ENCODE measurements around the gene ADAM19.

Gene ADAM19

GRCh38 chr5:157516006-157516405 lies 59.6 kb downstream of the ADAM19 start:
- no peak for DNase-seq (ENCODE audit: low spot score)

GRCh38 chr5:157514974-157515373 lies 60.6 kb downstream of the ADAM19 start:
- DNase-seq (ENCODE audit: low spot score), result no peak

DNA sequence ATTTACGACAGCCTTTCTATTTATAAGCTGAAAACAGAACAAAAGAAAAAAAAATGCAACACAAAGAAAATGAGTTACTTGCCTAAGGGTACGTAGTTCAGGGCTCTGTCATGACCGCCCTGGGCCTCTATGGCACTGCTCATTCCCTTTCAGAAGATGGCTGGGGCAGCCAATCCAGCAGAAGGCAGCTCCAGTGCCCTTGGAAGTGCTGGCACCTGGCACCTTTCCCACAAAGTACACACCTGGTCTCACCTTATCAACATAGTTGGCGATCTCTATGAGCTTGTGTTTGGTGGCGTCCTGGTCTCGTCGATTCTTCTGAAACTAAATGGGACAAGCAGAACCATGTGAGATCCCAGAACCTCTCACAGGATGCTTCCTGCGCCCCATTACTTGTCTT lies 62.4 kb downstream of the ADAM19 start:
- no peak for DNase-seq (ENCODE audit: low spot score)

DNA sequence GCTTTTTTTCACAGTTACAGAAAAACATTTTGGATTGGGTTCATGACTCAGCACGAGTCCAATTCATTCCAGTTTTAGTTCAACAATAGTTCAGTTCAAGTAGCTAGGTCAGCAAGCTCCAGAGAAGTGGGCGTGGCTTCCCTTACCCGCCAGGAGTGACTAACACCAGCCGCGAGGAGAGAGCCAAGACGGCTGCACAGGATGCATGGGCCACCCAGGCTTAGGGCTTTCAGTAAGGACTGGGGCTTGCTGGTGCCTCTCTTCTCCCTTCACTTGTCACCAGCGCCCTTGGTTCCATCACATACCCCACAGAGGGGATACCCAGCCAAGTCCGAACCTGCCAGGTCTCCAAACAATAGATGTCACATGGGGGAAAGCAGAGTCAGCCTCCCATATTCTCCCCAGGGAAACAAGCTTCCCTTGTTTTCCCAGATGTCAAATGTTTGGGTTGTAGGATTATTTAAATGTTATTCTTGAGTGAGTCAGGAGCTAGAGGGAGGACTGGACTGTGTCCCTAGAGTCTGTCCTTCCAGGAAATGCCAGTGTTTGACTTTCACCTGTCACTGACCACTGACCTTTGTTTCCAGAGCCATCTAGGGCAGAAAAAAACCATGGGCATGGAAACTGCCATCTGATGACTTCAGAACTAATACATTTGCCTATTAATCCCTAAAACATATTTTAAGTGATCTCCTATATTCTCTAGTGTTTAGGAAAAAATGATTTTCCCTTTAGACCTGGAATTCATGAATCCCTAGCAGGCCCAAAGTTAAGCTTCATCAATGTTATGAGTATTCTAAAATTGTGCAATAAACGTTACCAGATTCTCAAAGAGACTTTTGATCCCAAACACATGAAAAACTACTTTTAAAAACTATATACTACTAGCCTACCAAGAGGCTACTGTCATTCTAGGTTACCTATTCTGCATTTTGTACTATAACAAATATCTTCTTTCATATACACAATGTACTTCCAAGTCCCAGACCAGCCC lies 63.6 kb downstream of the ADAM19 start:
- DNase-seq (ENCODE audit: low spot score), result peak; percentile 38

DNA sequence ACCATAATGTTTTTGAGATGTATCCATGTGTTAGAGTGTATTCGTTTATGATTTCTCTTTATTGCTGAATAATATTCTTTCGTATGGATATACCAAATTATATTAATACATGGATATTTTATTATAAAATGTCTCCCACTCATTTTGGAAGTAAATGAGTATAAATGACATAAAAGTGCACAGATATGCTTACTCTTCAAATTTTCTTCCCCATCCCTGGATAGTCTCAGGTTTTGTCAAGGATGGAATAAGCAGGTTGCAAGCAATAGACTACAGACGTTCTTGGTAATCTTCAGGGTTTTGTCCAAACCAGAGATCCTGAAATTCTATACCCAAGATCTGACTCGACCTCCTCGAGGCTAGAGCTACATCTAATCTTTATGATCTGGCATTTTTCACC lies 64.9 kb downstream of the ADAM19 start:
- DNase-seq (ENCODE audit: low spot score), result no peak

DNA sequence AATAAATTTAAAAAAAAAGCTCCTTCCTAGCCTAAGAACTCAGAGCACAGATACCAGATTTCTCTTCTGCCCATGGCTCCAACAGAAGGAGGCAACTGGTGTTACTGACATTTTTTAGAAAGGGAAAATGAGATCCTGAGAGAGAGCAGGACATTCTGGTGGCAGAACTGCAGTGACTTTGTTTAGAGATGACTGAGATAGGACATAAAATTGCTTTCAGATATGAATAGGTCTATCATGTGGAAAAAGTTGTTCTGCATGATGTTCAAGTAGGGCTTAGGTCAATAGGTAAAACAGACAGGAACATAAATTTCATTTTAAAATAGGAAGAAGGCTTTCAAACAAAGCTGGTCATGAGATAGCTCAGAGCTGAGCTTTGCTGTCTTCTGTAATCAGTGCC lies 66.0 kb downstream of the ADAM19 start:
- no peak for DNase-seq (ENCODE audit: low spot score)

- no peak for DNase-seq (ENCODE audit: low spot score)
Measured at GRCh38 chr5:157509093-157509492, 66.5 kb downstream of the ADAM19 start.

DNA sequence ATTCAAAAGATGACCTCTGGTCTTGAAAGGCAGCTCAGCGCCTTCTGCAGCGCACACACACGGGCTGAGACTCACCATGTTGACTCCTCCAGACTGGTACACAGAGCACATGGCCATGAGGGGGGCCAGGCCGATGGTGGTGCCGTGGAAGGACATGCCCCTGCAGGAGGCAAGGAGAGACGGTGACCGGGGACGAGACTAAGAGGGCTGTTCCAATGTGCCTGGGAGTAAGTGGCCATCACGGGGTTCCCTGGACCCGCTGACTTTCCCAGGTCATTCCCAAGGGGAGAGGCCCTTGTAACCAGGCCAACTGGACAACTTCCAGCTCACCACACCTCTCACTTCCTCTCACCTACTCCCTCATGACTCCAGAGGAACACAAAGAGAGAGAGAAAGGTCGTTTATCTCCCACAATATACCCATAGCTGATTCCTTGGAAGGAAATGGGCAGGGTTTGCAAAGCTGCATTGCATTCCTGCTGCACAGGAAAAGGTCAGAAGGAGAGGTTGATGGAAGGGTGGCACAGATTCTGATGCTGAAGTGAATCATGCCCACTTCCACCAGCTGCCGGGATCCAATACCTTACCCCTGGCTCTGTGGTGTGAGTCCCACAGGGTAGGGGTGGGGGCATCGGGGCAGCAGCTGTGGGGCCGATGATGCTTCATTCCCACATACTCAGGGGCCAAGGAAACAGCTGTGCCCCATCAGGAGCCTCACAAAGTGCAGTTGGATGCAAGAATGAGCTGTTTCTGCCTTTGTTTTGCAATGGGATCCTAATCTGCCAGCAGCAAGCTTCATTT lies 68.4 kb downstream of the ADAM19 start:
- no peak for DNase-seq (ENCODE audit: low spot score)

DNA sequence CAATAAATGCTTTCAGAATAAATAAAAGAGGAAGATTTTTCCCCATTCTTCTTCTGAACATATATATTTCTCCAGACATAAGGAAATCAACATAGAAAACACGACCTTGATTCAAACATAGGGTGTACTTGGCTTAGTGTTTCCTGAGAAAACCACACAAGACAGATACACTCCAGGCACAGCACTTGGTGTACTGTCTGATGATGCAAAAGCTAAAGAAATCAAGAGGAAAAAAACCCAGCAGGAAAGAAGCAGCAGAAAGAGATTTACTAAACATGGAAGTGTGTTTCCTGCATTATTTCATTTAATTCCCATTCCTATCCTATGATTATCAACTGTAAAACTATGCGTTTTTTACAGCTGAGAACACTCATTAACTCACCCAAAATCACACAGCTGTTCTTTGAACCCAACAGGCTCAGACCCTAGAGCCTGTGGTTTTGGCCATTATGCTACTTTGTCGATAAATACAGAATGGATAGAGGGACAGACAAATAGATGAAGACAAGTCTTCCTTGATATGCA lies 69.4 kb downstream of the ADAM19 start:
- no peak for DNase-seq (ENCODE audit: low spot score)

GRCh38 chr5:157505496-157505895 lies 70.1 kb downstream of the ADAM19 start:
- no peak for DNase-seq (ENCODE audit: low spot score)

- DNase-seq (ENCODE audit: low spot score), result no peak
Measured at GRCh38 chr5:157504053-157504452, 71.5 kb downstream of the ADAM19 start.

- DNase-seq (ENCODE audit: low spot score), result no peak
Measured at GRCh38 chr5:157502143-157502647, 73.4 kb downstream of the ADAM19 start.

DNA sequence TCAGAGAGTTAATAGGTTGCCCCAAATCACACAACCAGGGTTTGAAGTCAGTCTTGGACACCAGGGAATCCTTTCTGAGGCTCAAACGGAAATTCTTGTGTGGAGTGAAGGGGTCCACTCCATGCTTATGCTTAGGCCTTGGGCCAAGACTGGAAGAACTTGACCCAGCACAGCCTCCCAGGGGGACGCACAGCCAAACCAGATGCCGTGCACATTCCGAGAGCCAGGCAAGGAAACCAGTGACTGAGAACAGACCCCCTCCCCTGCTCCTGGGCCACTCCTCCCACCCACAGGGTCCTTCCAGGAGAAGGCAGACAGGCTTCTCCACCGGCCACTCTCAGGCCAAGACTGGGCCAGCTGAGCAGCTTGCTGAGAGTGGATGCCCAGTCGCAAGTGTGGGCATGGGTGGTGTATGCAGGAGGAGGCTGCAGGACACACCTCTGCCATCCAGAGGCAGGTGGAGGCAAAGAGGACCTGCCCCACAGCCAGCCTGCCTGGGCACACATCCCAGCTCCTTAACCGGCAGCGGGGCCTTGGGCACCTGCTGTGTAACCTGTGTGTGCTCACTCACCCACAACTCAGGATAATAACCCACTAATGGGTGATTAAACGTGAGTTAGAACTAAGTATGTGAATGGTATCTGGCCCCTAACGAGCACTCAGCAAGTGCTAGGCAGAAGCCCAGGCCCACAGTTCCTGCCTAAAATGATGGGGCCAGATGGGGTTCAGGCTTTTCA lies 77.5 kb downstream of the ADAM19 start:
- no peak for DNase-seq (ENCODE audit: low spot score)

DNA sequence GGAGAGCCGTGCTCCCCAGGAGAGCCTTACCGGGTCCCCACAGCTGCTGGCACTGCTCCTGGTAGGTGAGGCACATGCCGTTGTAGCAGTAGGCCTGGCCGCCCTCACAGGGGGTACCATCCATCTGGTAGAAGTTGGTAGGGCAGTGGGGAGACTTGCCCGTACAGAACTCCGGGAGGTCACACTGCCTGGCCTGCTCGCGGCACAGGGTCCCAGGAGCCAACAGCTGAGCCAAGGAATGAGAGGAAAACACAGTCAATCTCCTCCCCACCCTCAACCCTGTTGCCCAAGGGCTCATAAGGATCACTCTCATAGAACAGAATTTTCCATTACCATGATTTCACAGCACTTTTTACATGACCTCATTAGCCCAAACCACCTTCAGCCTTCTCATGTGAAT lies 78.7 kb downstream of the ADAM19 start:
- no peak for DNase-seq (ENCODE audit: low spot score)

- DNase-seq (ENCODE audit: low spot score), result no peak
Measured at GRCh38 chr5:157494178-157494832, 81.3 kb downstream of the ADAM19 start.

DNA sequence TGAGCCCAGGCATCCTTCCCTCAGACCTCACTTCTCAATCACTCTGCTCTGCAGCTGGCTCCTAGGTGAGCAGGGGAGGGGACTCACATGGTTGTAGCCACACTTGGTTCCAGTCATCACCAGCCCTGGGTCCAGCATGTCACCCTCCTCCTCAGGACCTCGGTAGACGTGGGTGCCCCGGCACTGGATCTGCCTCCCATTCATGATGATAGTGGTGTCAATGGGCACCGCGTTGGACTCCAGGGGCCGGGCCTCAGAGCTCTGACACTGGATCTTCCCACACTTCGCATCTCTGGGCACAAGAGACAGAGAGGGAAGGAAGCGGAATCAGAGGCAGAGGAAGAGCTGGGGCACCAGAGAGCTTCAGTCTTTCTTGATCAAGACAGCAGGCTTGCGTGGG lies 82.7 kb downstream of the ADAM19 start:
- DNase-seq (ENCODE audit: low spot score), result no peak

- no peak for DNase-seq (ENCODE audit: low spot score)
Measured at GRCh38 chr5:157491471-157491995, 84.0 kb downstream of the ADAM19 start.

DNA sequence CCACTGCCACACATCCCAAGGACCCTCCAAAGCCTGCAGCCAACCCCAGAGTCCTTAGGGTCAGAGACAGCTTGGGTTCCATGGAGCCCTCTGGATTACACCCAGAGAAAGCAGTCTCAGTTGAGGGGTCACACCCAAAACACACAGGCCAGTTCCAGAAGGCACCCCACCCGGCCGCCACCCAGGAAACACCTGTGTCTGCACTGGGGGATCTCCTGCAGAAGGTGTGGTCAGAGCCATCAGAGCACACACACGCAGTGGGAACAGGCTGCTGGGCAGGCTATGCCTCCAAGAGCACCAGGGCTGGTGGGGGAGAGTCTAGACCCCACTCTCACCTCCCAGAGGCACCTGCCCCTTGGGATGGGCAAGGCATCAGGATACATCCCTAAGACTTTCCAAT lies 88.2 kb downstream of the ADAM19 start:
- no peak for DNase-seq (ENCODE audit: low spot score)

DNA sequence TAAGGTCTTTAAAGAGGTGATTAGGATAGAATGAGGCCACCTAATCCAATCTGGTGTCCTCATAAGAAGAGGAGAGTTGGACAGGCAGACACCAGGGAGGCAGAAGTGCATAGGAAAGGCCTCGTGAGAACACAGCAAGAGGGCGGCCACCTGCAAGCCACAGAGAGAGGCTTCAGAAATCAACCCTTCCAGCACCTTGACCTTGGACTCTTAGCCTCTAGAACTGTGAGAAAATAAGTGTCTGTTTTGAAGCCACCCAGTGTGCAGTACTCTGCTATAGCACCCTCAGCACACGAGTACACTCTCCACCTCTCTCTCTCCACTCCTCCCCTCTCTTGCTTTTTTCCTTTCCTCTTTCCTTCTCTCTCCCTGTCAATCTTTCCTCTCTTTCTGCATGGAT lies 88.7 kb downstream of the ADAM19 start:
- no peak for DNase-seq (ENCODE audit: low spot score)

DNA sequence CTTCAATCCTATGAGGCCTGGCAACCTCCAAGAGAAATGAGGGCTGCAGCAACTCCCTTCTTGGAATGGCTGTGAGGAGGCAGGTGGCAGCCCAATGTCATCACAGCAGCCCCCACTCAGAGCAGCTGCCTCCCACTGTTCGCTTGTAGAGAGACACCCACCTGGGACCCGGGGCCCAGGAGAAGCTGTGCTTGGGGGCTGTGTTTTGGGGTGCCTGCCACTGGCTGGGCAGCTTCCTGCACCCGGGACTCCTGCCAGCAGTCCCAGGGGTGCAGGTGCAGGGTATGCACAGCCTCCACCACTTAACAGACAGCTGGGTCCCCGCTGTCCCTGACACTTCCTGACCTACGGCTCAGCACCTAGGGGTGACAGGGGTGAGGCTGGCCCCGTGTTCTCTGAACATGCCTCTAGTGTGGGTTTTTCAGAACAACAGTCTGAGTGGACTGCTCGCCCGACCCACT lies 89.3 kb downstream of the ADAM19 start:
- no peak for DNase-seq (ENCODE audit: low spot score)

GRCh38 chr5:157485811-157486210 lies 89.8 kb downstream of the ADAM19 start:
- DNase-seq (ENCODE audit: low spot score), result no peak

Data from CD4-positive, alpha-beta T cell treated with Interleukin-6 at 100 ng/mL for 8 hours (primary cell).